ENCODE measurements around the gene PLEKHM3. TPM values are rescaled to one million over a fixed set of nuclear protein-coding genes. Genes with fewer than 3 reads are reported as not detected.

The PLEKHM3 gene
- total RNA-seq, 1 donor from 2014 or later: 19.5 TPM

DNA sequence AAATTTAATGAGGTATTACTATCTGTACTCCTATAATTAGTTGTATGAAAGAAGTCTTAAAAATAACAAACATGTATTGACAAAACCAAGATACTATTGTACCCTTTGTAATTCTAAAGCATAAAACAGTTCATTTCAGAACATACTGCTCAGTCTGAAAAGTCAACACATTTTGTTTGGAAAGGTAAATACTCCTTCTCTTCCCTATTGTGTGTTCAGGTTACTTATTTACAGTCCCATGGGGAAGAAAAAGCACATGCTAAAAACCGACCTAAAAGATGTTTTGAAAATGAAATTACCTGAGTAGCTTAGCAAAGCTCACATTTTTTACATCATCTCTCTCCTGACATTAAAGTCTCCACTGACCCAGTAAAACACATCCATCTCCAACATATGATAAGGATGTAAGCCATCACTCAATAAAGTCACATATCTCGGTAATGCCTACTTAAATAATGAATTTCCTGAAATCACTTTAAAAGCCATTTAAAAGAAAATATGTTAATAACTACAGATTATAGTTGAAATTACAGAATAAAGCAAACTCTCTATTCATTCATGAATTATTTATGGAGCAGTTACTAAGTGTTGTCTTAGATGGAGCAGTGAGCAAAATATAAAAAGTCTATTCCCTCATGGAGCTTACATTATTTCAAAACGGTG lies 180.0 kb downstream of the PLEKHM3 start:
- no peak overlapping the region for H2AFZ ChIP-seq (replicated peaks)
- no peak for DNase-seq (ENCODE audit: low spot score)
- H3K27ac ChIP-seq: no peak overlapping the region
- H3K27me3 Mint-ChIP-seq (ENCODE audit: insufficient read depth, low read depth): peaks cover 4% of the 10 kb centered on the region
- H3K4me1 ChIP-seq: peaks cover 47% of the 10 kb centered on the region
- no peak overlapping the region for H3K4me3 Mint-ChIP-seq
- peaks cover 6% of the 10 kb centered on the region for H3K4me1 Mint-ChIP-seq
- no peaks in the 10 kb centered on the region for H3K9me3 Mint-ChIP-seq
- no peak overlapping the region for H3K9ac ChIP-seq
- H3K4me3 ChIP-seq: no peak overlapping the region
- H3K36me3 ChIP-seq: no peaks in the 10 kb centered on the region
- no peaks in the 10 kb centered on the region for H3K36me3 Mint-ChIP-seq
- H3K79me2 ChIP-seq (ENCODE audit: low read depth): no peaks in the 10 kb centered on the region
- no peaks in the 10 kb centered on the region for H3K27me3 ChIP-seq
- no peaks in the 10 kb centered on the region for H3K9me3 ChIP-seq (ENCODE audit: low read depth)
- H3K4me2 ChIP-seq: no peak overlapping the region
- peaks cover 56% of the 10 kb centered on the region for H3F3A ChIP-seq (ENCODE audit: low read depth)
- H4K20me1 ChIP-seq (ENCODE audit: low read depth): no peaks in the 10 kb centered on the region
- H3K27ac Mint-ChIP-seq: no peak overlapping the region
- TF ChIP-seq, protein P1, sequence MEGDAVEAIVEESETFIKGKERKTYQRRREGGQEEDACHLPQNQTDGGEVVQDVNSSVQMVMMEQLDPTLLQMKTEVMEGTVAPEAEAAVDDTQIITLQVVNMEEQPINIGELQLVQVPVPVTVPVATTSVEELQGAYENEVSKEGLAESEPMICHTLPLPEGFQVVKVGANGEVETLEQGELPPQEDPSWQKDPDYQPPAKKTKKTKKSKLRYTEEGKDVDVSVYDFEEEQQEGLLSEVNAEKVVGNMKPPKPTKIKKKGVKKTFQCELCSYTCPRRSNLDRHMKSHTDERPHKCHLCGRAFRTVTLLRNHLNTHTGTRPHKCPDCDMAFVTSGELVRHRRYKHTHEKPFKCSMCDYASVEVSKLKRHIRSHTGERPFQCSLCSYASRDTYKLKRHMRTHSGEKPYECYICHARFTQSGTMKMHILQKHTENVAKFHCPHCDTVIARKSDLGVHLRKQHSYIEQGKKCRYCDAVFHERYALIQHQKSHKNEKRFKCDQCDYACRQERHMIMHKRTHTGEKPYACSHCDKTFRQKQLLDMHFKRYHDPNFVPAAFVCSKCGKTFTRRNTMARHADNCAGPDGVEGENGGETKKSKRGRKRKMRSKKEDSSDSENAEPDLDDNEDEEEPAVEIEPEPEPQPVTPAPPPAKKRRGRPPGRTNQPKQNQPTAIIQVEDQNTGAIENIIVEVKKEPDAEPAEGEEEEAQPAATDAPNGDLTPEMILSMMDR (IDR thresholded peaks at IDR 0.05): no peak
- no peak for TF ChIP-seq EZH2phosphoT487 (IDR thresholded peaks at IDR 0.05)
- no peak for TF ChIP-seq EZH2 (IDR thresholded peaks at IDR 0.05)

DNA sequence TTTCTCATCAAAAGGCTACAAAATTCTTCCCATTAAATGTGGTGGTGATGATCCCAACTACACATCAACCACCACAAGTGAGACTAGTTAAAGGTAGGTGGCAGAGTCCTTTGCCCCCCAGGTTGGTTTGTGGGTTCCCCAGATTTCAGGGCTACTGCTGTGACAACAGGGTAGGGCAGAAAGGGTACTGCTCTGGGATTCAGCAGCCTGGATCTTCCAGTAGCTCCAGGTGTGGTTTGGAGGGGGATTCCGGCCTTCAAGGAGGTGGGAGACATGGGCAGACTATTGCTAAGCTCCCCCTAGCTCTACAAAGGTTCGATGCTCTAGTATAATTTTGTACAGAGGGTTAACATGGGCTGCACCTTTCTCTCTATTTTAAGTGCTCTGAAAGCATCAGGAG lies 180.7 kb downstream of the PLEKHM3 start:
- no peaks in the 10 kb centered on the region for H3K79me2 ChIP-seq (ENCODE audit: low read depth)
- no peak overlapping the region for H3K4me3 ChIP-seq
- peaks cover 6% of the 10 kb centered on the region for H3K4me1 Mint-ChIP-seq
- H3K36me3 Mint-ChIP-seq: no peaks in the 10 kb centered on the region
- H3K36me3 ChIP-seq: no peaks in the 10 kb centered on the region
- H4K20me1 ChIP-seq (ENCODE audit: low read depth): no peaks in the 10 kb centered on the region
- no peaks in the 10 kb centered on the region for H3K9me3 Mint-ChIP-seq
- no peak overlapping the region for H3K4me2 ChIP-seq
- no peak overlapping the region for H3K27ac ChIP-seq
- no peak overlapping the region for H2AFZ ChIP-seq (replicated peaks)
- no peak overlapping the region for H3K9ac ChIP-seq
- TF ChIP-seq EZH2 (IDR thresholded peaks at IDR 0.05): no peak
- TF ChIP-seq, protein P1 (IDR thresholded peaks at IDR 0.05): no peak
- no peak for TF ChIP-seq EZH2phosphoT487 (IDR thresholded peaks at IDR 0.05)
- no peak overlapping the region for H3K4me3 Mint-ChIP-seq
- DNase-seq (ENCODE audit: low spot score): no peak
- no peaks in the 10 kb centered on the region for H3K9me3 ChIP-seq (ENCODE audit: low read depth)
- H3K27me3 ChIP-seq: no peaks in the 10 kb centered on the region
- H3F3A ChIP-seq (ENCODE audit: low read depth): peaks cover 56% of the 10 kb centered on the region
- H3K4me1 ChIP-seq: peaks cover 40% of the 10 kb centered on the region
- peaks cover 4% of the 10 kb centered on the region for H3K27me3 Mint-ChIP-seq (ENCODE audit: insufficient read depth, low read depth)
- H3K27ac Mint-ChIP-seq: no peak overlapping the region

DNA sequence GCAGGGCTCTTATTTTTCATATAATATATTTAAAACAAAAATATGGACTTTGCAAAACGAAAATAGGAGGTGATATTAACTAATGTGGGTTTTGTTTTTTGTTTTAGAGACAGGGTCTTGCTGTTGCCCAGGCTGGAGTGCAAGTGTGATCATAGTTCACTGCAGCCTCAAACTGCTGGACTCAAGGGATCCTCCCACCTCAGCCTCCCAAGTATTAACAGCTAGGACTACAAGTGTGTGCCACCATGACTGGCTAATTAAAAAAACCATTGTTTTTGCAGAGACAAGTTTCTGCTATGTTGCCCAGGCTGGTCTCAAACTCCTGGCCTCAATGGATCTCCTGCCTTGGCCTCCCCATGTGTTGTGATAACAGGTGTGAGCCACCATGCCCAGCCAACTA lies 185.2 kb downstream of the PLEKHM3 start:
- no peak overlapping the region for H3K4me3 ChIP-seq
- H3K4me3 Mint-ChIP-seq: no peak overlapping the region
- peaks cover 53% of the 10 kb centered on the region for H3F3A ChIP-seq (ENCODE audit: low read depth)
- H3K27ac Mint-ChIP-seq: no peak overlapping the region
- DNase-seq (ENCODE audit: low spot score): no peak
- H4K20me1 ChIP-seq (ENCODE audit: low read depth): no peaks in the 10 kb centered on the region
- no peaks in the 10 kb centered on the region for H3K79me2 ChIP-seq (ENCODE audit: low read depth)
- H3K4me2 ChIP-seq: no peak overlapping the region
- peaks cover 13% of the 10 kb centered on the region for H3K4me1 Mint-ChIP-seq
- H3K27ac ChIP-seq: no peak overlapping the region
- H3K27me3 Mint-ChIP-seq (ENCODE audit: insufficient read depth, low read depth): no peaks in the 10 kb centered on the region
- no peaks in the 10 kb centered on the region for H3K36me3 ChIP-seq
- TF ChIP-seq EZH2phosphoT487 (IDR thresholded peaks at IDR 0.05) (no peak), EZH2 (IDR thresholded peaks at IDR 0.05) (no peak)
- TF ChIP-seq, protein P1 (IDR thresholded peaks at IDR 0.05): no peak
- no peaks in the 10 kb centered on the region for H3K36me3 Mint-ChIP-seq
- H3K9me3 Mint-ChIP-seq: no peaks in the 10 kb centered on the region
- peaks cover 46% of the 10 kb centered on the region for H3K4me1 ChIP-seq
- no peaks in the 10 kb centered on the region for H3K9me3 ChIP-seq (ENCODE audit: low read depth)
- no peak overlapping the region for H3K9ac ChIP-seq
- no peak overlapping the region for H2AFZ ChIP-seq (replicated peaks)
- no peaks in the 10 kb centered on the region for H3K27me3 ChIP-seq
